ENCODE measurements around the gene FHL1. TPM values are rescaled to one million over a fixed set of nuclear protein-coding genes. Genes with fewer than 3 reads are reported as not detected.
"Not testable (repeated sequence)": the region's sequence is repeated elsewhere in the genome, so short reads cannot be mapped to it uniquely, and the experiment has no call there.

FHL1 gene
- total RNA-seq, 1 donor from 2014 or later, result 888 TPM

DNA sequence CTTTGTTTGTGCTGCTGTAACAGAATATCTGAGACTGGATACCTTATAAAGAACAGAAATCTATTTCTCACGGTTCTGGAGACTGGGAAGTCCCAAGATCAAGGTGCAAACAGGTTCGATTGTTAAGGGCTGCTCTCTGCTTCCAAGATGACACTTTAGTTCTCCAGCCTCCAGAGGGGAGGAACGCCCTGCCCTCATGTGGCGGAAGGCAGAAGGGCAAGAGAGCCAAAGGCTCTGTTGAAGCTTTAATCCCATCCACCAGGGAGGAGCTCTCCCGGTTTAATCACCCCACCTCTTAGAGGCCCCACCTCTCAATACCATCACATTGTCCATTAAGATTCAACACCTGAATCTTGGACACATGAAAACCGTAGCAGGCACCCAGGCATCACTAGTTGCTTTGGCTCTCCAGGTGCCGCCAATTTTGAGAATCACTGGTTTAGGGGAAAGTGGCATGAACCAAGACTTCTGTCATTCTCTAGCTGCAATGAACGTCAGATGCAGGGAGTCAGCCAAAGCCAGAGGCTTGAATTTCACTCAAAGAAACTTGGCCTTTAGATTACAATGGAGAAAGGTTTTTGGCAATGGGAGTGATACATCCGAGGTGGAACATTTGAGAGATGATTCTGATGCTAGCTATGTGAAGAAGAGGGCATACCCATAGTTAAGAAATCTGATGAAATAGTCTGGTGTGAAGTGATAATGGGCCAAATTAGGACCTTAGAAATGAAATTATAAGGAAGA lies 15.7 kb downstream of the FHL1 start:
- Histone ChIP-seq H3K27me3 (ENCODE audit: control insufficient read depth in 3 of 3, insufficient read depth in 3 of 3, low read length in 3 of 3) (no peaks in the 10 kb centered on the region), H3K9ac (ENCODE audit: low read depth in 1 of 3, low read length in 3 of 3) (no peak overlapping the region), H3K4me3 (ENCODE audit: low read length in 3 of 3) (no peak overlapping the region), H3K36me3 (ENCODE audit: control insufficient read depth in 3 of 3, insufficient read depth in 3 of 3, low read length in 3 of 3) (no peaks in the 10 kb centered on the region), H3K4me1 (ENCODE audit: control insufficient read depth in 3 of 3, insufficient read depth in 3 of 3, low read length in 3 of 3) (peaks cover 8 to 18% (median 17%) of the 10 kb centered on the region in 3 donors), H3K9me3 (ENCODE audit: control insufficient read depth in 3 of 3, low read length in 3 of 3) (no peaks in the 10 kb centered on the region), H3K27ac (ENCODE audit: low read depth, low read length) (no peak overlapping the region)

DNA sequence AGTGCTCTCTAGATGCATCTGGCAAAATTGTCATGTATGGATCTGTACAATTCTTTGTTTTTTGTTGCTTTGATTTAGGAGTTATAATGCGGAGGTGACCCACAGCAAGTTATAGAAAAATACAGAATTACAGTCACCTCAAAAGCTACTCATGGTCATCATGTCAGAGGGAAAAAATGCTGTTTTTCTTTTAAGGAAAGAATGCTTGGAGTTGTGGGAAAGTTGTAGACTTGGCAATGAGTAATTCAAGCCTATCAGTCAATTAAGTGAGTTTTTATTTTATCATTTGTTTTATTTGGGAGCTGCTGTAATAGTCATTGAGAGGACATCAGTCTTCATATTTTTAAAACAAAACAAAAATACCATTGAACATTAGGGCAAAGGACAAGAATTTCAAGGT lies 16.4 kb downstream of the FHL1 start:
- H3K27ac ChIP-seq (ENCODE audit: low read depth, low read length), result no peak overlapping the region
- no peaks in the 10 kb centered on the region for H3K27me3 ChIP-seq (ENCODE audit: control insufficient read depth in 3 of 3, insufficient read depth in 3 of 3, low read length in 3 of 3)
- no peaks in the 10 kb centered on the region for H3K9me3 ChIP-seq (ENCODE audit: control insufficient read depth in 3 of 3, low read length in 3 of 3)
- no peaks in the 10 kb centered on the region for H3K36me3 ChIP-seq (ENCODE audit: control insufficient read depth in 3 of 3, insufficient read depth in 3 of 3, low read length in 3 of 3)
- H3K4me1 ChIP-seq (ENCODE audit: control insufficient read depth in 3 of 3, insufficient read depth in 3 of 3, low read length in 3 of 3), result peaks cover 9 to 23% (median 18%) of the 10 kb centered on the region in 3 donors
- no peak overlapping the region for H3K9ac ChIP-seq (ENCODE audit: low read depth in 1 of 3, low read length in 3 of 3)
- no peak overlapping the region for H3K4me3 ChIP-seq (ENCODE audit: low read length in 3 of 3)

DNA sequence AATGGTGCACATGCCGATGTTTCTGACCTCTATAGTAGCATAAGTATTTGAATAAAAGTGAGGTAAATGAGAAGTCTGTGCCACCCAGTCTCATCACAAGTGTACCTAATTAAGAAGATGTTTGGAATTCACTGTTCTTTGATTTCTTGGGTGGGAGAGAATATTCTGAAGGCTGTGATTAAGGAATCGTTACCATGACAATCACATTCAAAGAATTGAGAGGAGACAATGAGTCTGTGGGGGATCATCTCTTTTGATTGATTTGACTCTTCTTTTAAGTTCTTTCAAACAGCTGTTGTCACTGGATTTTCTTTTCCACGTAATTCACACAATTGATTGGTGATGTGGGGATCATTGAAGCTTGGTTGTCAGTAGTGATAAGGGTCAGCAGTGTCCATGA lies 18.1 kb downstream of the FHL1 start:
- H3K9me3 ChIP-seq (ENCODE audit: control insufficient read depth in 3 of 3, low read length in 3 of 3), result no peaks in the 10 kb centered on the region
- no peak overlapping the region for H3K4me3 ChIP-seq (ENCODE audit: low read length in 3 of 3)
- H3K27ac ChIP-seq (ENCODE audit: low read depth, low read length), result no peak overlapping the region
- H3K27me3 ChIP-seq (ENCODE audit: control insufficient read depth in 3 of 3, insufficient read depth in 3 of 3, low read length in 3 of 3), result no peaks in the 10 kb centered on the region
- H3K9ac ChIP-seq (ENCODE audit: low read depth in 1 of 3, low read length in 3 of 3), result no peak overlapping the region
- H3K36me3 ChIP-seq (ENCODE audit: control insufficient read depth in 3 of 3, insufficient read depth in 3 of 3, low read length in 3 of 3), result no peaks in the 10 kb centered on the region
- peaks cover 15 to 30% (median 17%) of the 10 kb centered on the region in 3 donors for H3K4me1 ChIP-seq (ENCODE audit: control insufficient read depth in 3 of 3, insufficient read depth in 3 of 3, low read length in 3 of 3)

DNA sequence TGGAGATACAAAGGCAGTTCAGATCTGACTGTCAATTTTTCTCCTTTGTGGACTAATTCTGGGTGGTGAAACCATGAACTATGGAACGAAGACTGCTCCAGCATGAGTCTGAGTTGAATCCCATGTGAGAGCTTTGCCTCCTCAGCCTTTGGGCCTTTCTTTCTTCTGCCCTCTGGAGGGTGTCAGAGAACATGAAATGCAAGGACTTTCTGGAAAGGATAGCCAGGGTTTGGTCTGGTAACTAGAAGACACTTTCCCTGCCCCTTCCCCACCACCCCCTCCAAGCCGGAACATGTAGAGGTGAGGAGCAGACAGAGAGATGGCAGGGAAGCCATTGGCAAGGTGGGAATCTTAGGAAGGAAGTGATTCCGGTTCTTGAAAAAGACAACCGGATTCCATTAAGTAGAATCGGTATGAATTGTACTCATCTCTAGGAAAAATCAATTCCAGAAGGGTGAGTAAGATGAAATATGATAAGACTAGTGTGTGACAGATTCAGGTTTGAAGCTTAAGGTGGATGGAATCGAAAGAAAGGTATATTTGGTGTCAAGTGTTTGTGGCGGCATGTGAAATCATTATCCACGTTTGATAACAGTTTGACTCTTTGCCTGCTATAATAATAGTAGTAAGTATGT lies 19.0 kb downstream of the FHL1 start:
- Histone ChIP-seq H3K9ac (ENCODE audit: low read depth in 1 of 3, low read length in 3 of 3) (no peak overlapping the region), H3K27me3 (ENCODE audit: control insufficient read depth in 3 of 3, insufficient read depth in 3 of 3, low read length in 3 of 3) (no peaks in the 10 kb centered on the region), H3K4me3 (ENCODE audit: low read length in 3 of 3) (no peak overlapping the region), H3K27ac (ENCODE audit: low read depth, low read length) (peak overlapping the region; percentile 8), H3K9me3 (ENCODE audit: control insufficient read depth in 3 of 3, low read length in 3 of 3) (no peaks in the 10 kb centered on the region), H3K36me3 (ENCODE audit: control insufficient read depth in 3 of 3, insufficient read depth in 3 of 3, low read length in 3 of 3) (no peaks in the 10 kb centered on the region), H3K4me1 (ENCODE audit: control insufficient read depth in 3 of 3, insufficient read depth in 3 of 3, low read length in 3 of 3) (peaks cover 17 to 33% (median 18%) of the 10 kb centered on the region in 3 donors)

DNA sequence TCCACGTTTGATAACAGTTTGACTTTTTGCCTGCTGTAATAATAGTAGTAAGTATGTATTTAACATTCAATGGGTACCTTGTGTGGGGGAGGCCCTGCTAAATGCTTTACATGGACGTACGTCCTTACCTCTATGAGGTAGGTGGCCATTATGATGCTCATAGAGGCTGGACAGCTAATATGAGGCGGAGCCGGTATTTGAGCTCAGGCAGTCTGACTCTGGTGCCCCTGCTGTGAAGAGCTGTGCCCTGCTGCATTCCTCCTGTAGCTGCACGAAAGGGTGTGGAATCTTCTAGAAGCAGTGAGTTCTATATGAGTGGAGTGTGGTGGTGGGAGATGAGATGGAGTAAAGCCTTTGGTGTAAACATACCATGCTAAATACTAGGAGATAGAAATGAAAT lies 20.7 kb downstream of the FHL1 start:
- Histone ChIP-seq H3K27ac (ENCODE audit: low read depth, low read length) (peak overlapping the region; percentile 89), H3K4me1 (ENCODE audit: control insufficient read depth in 3 of 3, insufficient read depth in 3 of 3, low read length in 3 of 3) (peaks cover 17 to 27% (median 18%) of the 10 kb centered on the region in 3 donors)
- not testable (repeated sequence) for H3K9ac ChIP-seq (ENCODE audit: low read depth in 1 of 3, low read length in 3 of 3); H3K9me3 ChIP-seq (ENCODE audit: control insufficient read depth in 3 of 3, low read length in 3 of 3); H3K27me3 ChIP-seq (ENCODE audit: control insufficient read depth in 3 of 3, insufficient read depth in 3 of 3, low read length in 3 of 3); H3K4me3 ChIP-seq (ENCODE audit: low read length in 3 of 3); H3K36me3 ChIP-seq (ENCODE audit: control insufficient read depth in 3 of 3, insufficient read depth in 3 of 3, low read length in 3 of 3)

DNA sequence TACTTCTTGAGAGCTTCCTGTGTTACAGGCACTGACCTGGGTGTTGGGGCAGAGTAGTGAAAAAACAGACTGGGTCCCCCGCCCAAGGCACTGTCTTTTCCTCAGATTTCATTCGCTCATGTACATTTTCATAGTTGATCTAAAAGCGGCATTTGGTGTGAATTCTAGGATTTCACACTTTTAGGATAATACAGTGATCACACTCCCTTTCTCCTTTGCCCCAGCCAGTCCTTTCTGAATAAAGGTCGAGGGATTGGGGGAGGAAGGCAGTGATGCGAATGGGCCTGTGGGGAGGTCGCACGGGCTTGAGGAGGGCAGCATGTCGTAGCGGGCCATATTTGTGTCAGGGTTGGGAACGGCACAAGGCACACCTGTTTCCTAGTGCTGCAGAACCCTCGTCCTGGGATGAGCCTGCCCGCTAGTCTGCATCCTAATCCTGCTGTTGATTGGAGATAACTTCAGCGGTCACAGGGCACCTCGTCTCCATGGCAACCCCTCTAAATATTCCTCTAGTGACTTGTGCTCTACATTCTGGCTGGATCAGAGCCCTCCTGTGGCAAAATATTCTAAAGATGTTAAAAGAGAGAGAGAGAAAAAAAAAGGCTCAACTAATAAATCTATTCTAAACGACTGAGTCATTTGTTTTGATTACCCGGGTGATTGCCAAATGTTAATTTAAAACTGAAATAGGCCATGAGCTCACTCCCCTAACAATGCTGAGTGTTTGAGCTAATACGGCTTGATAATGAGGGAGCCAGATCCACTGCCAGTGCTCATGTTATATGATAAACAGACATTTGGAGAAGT lies 21.8 kb downstream of the FHL1 start:
- H3K27me3 ChIP-seq (ENCODE audit: control insufficient read depth in 3 of 3, insufficient read depth in 3 of 3, low read length in 3 of 3), result no peaks in the 10 kb centered on the region
- H3K27ac ChIP-seq (ENCODE audit: low read depth, low read length), result peak overlapping the region; percentile 89
- peak overlapping the region; percentile 12 to 54 (median 38) for H3K4me3 ChIP-seq (ENCODE audit: low read length in 3 of 3)
- no peaks in the 10 kb centered on the region for H3K9me3 ChIP-seq (ENCODE audit: control insufficient read depth in 3 of 3, low read length in 3 of 3)
- H3K4me1 ChIP-seq (ENCODE audit: control insufficient read depth in 3 of 3, insufficient read depth in 3 of 3, low read length in 3 of 3), result peaks cover 18 to 28% (median 20%) of the 10 kb centered on the region in 3 donors
- no peaks in the 10 kb centered on the region for H3K36me3 ChIP-seq (ENCODE audit: control insufficient read depth in 3 of 3, insufficient read depth in 3 of 3, low read length in 3 of 3)
- H3K9ac ChIP-seq (ENCODE audit: low read depth in 1 of 3, low read length in 3 of 3), result peak overlapping the region; percentile 18 to 71 (median 63)

DNA sequence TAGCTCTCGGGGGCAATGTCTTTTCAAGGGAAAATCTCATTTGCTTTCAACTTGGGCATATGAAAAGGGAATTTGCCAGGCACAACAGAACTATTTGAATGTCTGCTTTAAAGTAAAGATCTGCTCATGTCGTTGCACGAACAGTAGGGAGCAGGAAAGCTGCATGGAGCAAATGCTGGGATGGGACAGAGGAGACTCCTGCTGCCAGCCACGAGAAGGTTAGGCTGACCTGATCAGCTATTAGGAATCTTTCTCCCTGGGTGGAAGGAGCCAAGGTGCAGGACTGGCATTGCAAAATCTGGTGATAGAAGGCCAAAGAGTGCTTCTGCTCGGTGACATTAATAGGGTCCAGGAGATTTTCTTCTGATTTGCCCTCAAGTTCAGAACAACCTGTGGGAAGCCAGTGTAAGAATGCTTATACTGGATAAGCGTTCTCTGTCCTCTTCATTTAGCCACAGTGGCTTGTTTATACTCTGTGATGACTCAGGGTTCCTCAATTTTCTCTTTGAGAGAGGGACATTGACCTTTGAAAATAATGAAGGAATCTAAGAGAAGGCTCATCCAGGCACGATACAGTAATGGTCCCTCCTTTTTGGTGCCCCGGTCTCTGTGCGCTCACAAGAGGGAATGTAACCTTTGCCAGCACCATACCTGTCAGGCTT lies 22.9 kb downstream of the FHL1 start:
- H3K4me3 ChIP-seq (ENCODE audit: low read length in 3 of 3), result peak overlapping the region; percentile 29 to 60 (median 56)
- H3K27ac ChIP-seq (ENCODE audit: low read depth, low read length), result peak overlapping the region; percentile 89
- H3K27me3 ChIP-seq (ENCODE audit: control insufficient read depth in 3 of 3, insufficient read depth in 3 of 3, low read length in 3 of 3), result no peaks in the 10 kb centered on the region
- H3K36me3 ChIP-seq (ENCODE audit: control insufficient read depth in 3 of 3, insufficient read depth in 3 of 3, low read length in 3 of 3), result no peaks in the 10 kb centered on the region
- H3K4me1 ChIP-seq (ENCODE audit: control insufficient read depth in 3 of 3, insufficient read depth in 3 of 3, low read length in 3 of 3), result peaks cover 22 to 31% (median 22%) of the 10 kb centered on the region in 3 donors
- peak overlapping the region; percentile 55 to 71 (median 63) for H3K9ac ChIP-seq (ENCODE audit: low read depth in 1 of 3, low read length in 3 of 3)
- no peaks in the 10 kb centered on the region for H3K9me3 ChIP-seq (ENCODE audit: control insufficient read depth in 3 of 3, low read length in 3 of 3)

DNA sequence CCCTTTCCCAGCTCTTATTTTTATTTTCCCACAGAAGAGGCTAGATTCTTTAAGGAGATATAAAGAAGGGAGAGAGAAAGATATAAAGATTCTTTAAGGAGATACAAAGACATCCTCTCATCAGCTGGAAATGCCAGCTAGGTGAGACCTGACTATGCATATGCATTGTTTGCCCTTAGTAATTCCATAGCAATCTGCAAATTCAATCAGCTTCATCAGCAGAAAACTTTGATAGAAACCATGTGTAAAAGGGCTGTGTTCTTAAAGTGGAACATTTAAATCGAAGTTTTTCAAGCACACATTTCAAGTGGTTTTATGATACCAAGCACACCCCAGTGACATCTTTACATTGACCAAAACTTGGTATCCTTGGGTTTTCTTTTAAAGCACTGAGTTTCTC lies 24.1 kb downstream of the FHL1 start:
- no peaks in the 10 kb centered on the region for H3K36me3 ChIP-seq (ENCODE audit: control insufficient read depth in 3 of 3, insufficient read depth in 3 of 3, low read length in 3 of 3)
- H3K27ac ChIP-seq (ENCODE audit: low read depth, low read length), result peak overlapping the region; percentile 89
- no peaks in the 10 kb centered on the region for H3K27me3 ChIP-seq (ENCODE audit: control insufficient read depth in 3 of 3, insufficient read depth in 3 of 3, low read length in 3 of 3)
- peaks cover 22 to 41% (median 31%) of the 10 kb centered on the region in 3 donors for H3K4me1 ChIP-seq (ENCODE audit: control insufficient read depth in 3 of 3, insufficient read depth in 3 of 3, low read length in 3 of 3)
- H3K9me3 ChIP-seq (ENCODE audit: control insufficient read depth in 3 of 3, low read length in 3 of 3), result no peaks in the 10 kb centered on the region
- H3K4me3 ChIP-seq (ENCODE audit: low read length in 3 of 3), result no peak overlapping the region
- H3K9ac ChIP-seq (ENCODE audit: low read depth in 1 of 3, low read length in 3 of 3), result peak overlapping the region in 1 of 3 donors; percentile 71

DNA sequence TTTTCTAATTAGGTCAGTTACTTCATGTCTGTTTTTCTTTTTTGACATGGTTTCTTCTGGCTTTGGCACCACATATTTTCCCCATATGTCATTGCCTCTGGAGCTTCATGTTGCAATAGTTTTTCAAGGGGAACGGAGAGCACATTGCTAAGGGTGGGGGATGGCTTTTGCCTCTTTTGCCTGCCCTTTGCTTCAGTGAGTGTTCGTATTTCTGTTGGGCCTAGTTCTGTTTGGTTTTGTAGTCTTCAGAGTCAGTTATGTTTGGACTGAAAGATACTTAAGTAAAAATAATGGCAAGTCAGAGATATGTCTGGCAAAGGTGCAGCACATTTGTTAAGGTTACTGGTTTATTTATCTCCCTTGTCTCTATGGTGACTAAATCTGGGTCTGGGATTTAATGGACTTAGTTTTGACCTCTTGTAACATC lies 29.1 kb downstream of the FHL1 start:
- H3K27ac ChIP-seq (ENCODE audit: low read depth, low read length), result peak overlapping the region; percentile 91
- H3K4me3 ChIP-seq (ENCODE audit: low read length in 3 of 3), result peak overlapping the region; percentile 14 to 30 (median 22)
- H3K9ac ChIP-seq (ENCODE audit: low read depth in 1 of 3, low read length in 3 of 3), result peak overlapping the region in 2 of 3 donors; percentile 36 to 55

More for the DNA sequence above, 29.1 kb downstream of the FHL1 start:
- Histone ChIP-seq H3K36me3 (ENCODE audit: control insufficient read depth in 3 of 3, insufficient read depth in 3 of 3, low read length in 3 of 3) (no peaks in the 10 kb centered on the region), H3K27me3 (ENCODE audit: control insufficient read depth in 3 of 3, insufficient read depth in 3 of 3, low read length in 3 of 3) (no peaks in the 10 kb centered on the region), H3K4me1 (ENCODE audit: control insufficient read depth in 3 of 3, insufficient read depth in 3 of 3, low read length in 3 of 3) (peaks cover 29 to 34% (median 34%) of the 10 kb centered on the region in 3 donors), H3K9me3 (ENCODE audit: control insufficient read depth in 3 of 3, low read length in 3 of 3) (no peaks in the 10 kb centered on the region)

Data from skeletal muscle tissue (tissue), 4 donors.